HepG2 (cell line): Measurements from ENCODE around the gene EIF4ENIF1. TPM values are rescaled to one million over a fixed set of nuclear protein-coding genes. Genes with fewer than 3 reads are reported as not detected.

Experiments used
- GATA4 ChIP-seq: sonication (generic); IDR thresholded peaks from 2 replicates; pipeline ENCODE4 v1.6.1; 2016; ENCODE audit warnings: antibody characterized with exemption, low read depth, borderline replicate concordance
- KDM2A ChIP-seq: sonication (generic); formaldehyde crosslinking; IDR thresholded peaks from 2 replicates; pipeline ENCODE4 v1.4.0; 2020; ENCODE audit warnings: low read depth, missing genetic modification reagents, borderline replicate concordance
- NFE2L1 ChIP-seq: sonication (generic); formaldehyde crosslinking; IDR thresholded peaks from 2 replicates; pipeline ENCODE4 v1.4.0; 2020; ENCODE audit warnings: missing genetic modification reagents, mild to moderate bottlenecking, borderline replicate concordance
- NR2C2 ChIP-seq: sonication (generic); formaldehyde crosslinking; IDR thresholded peaks from 2 replicates; pipeline ENCODE4 v1.4.0; 2020; ENCODE audit warnings: missing genetic modification reagents, mild to moderate bottlenecking, moderate library complexity, borderline replicate concordance
- ONECUT2 ChIP-seq: sonication (generic); formaldehyde crosslinking; IDR thresholded peaks from 2 replicates; pipeline ENCODE4 v1.4.0; 2020; ENCODE audit warnings: missing genetic modification reagents
- TOE1 ChIP-seq: sonication (generic); formaldehyde crosslinking; IDR thresholded peaks from 2 replicates; pipeline ENCODE4 v1.4.0; 2020; ENCODE audit warnings: mild to moderate bottlenecking, missing genetic modification reagents
- ZIK1 ChIP-seq: sonication (generic); formaldehyde crosslinking; IDR thresholded peaks from 2 replicates; pipeline ENCODE4 v1.5.0; 2020; ENCODE audit warnings: mild to moderate bottlenecking, low read depth, missing genetic modification reagents, borderline replicate concordance
- ZSCAN31 ChIP-seq: sonication (generic); formaldehyde crosslinking; IDR thresholded peaks from 2 replicates; pipeline ENCODE4 v1.5.0; 2020; ENCODE audit warnings: low read depth, mild to moderate bottlenecking, missing genetic modification reagents
- polyA plus RNA-seq, 8 experiments: library from polyadenylated mRNA; depleted of rRNA in 3 of 8; stranded (reverse) in 7 of 8; unstranded in 1 of 8; fragments of >200 nt; fragmentation: Illumina TruSeq in 4 of 8; extraction: Trizol in 4 of 8; gene quantifications; 2 replicates each; pipeline versions ENCODE4 v1.2.1 to v1.2.3, GENCODE V29; 2011 to 2016; ENCODE audit warnings: low read depth in 4 of 8, missing spikeins in 1 of 8, mixed read lengths in 1 of 8; ENCODE audit not compliant: insufficient read depth in 1 of 8
- total RNA-seq, 5 experiments: library from RNA; depleted of rRNA; stranded (reverse); fragments of >200 nt; fragmentation: Illumina TruSeq; extraction: Trizol; gene quantifications; 2 replicates each; pipeline ENCODE4 v1.2.3, GENCODE V29; 2016; ENCODE audit warnings: low read depth in 1 of 5
- TF ChIP-seq, protein P1 (sequence below): sonication (generic); formaldehyde crosslinking; IDR thresholded peaks from 2 replicates; pipeline ENCODE4 v1.4.0; 2020; ENCODE audit warnings: missing genetic modification reagents
- TF ChIP-seq, protein P2 (sequence below), 2 experiments: fragments of 450-650 bp in 1 of 2; sonication (generic) in 1 of 2; formaldehyde crosslinking in 1 of 2; IDR thresholded peaks; 2 replicates each; pipeline versions ENCODE4 v1.6.1 to v1.8.0; 2016 to 2022; ENCODE audit warnings: antibody characterized with exemption in 1 of 2, mild to moderate bottlenecking in 1 of 2, missing genetic modification reagents in 1 of 2
- TF ChIP-seq, protein P3 (sequence below): IDR thresholded peaks from 2 replicates; pipeline ENCODE4 v1.6.1; 2016; ENCODE audit warnings: missing biosample characterization, missing genetic modification reagents, low read depth
- TF ChIP-seq, protein P4 (sequence below): sonication (generic); formaldehyde crosslinking; conservative IDR thresholded peaks from 2 replicates; pipeline ENCODE4 v1.8.0; 2022; ENCODE audit warnings: mild to moderate bottlenecking, moderate library complexity, missing genetic modification reagents

EIF4ENIF1 gene
- total and polyA plus RNA-seq, 2 of the 13 experiments (the other 11 are each of a cell fraction or from before 2014, with no cell fraction given): 11.9 to 12.3 TPM

DNA sequence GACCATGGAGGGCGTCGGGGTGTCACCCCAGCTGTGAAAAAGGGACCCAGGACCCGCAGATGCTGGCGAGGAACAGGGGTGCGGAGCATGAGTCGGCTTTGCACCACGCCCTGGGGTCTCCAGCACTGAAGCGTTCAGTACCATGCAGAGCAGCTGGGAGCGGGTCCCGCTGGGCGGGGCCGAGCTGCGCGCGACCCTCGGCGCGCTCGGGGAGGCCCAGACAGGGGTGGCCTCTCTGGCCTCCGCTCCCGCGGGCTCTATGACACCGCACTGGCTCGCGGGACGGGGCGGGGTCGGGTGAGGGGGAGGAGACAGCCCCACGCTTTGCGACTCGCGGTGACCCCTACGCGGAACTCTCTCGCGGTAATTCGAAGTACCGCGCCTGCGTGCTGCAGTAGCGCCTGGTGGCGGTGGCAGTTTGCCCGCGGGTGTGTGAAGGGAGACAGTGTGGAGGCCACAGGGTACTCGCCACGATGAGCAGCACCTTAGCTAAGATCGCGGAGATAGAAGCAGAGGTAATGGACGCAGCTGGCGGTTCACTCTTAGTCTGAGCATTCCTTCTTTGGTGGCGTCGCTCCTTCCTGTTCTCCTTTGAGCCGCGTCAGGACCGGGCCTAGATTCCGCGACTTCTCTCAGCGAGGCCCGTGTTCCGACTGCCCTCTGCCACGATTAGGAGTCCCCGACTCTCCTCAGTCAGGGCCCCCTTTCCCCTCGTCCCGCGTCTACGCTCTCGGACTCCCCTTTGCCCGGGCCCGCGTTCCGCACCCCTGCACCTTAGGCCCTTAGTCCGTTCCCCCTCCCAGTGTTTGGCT is 90.2 kb downstream of the EIF4ENIF1 start, which contains the start of gene DRG1 (continued):
- TF ChIP-seq, protein P1, sequence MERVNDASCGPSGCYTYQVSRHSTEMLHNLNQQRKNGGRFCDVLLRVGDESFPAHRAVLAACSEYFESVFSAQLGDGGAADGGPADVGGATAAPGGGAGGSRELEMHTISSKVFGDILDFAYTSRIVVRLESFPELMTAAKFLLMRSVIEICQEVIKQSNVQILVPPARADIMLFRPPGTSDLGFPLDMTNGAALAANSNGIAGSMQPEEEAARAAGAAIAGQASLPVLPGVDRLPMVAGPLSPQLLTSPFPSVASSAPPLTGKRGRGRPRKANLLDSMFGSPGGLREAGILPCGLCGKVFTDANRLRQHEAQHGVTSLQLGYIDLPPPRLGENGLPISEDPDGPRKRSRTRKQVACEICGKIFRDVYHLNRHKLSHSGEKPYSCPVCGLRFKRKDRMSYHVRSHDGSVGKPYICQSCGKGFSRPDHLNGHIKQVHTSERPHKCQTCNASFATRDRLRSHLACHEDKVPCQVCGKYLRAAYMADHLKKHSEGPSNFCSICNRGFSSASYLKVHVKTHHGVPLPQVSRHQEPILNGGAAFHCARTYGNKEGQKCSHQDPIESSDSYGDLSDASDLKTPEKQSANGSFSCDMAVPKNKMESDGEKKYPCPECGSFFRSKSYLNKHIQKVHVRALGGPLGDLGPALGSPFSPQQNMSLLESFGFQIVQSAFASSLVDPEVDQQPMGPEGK (CRISPR knock-in tag): peak; percentile 87
- TF ChIP-seq ZIK1 (CRISPR knock-in tag) (peak; percentile 44; the same call in 1 of the 2 replicates), NR2C2 (CRISPR knock-in tag) (peak; percentile 97), ONECUT2 (CRISPR knock-in tag) (no peak), KDM2A (peak; percentile 87), NFE2L1 (CRISPR knock-in tag) (no peak; the same call in 1 of the 2 replicates), ZSCAN31 (CRISPR knock-in tag) (no peak), TOE1 (CRISPR knock-in tag) (no peak), GATA4 (peak; percentile 68; the same call in 1 of the 2 replicates)
- TF ChIP-seq, protein P2, sequence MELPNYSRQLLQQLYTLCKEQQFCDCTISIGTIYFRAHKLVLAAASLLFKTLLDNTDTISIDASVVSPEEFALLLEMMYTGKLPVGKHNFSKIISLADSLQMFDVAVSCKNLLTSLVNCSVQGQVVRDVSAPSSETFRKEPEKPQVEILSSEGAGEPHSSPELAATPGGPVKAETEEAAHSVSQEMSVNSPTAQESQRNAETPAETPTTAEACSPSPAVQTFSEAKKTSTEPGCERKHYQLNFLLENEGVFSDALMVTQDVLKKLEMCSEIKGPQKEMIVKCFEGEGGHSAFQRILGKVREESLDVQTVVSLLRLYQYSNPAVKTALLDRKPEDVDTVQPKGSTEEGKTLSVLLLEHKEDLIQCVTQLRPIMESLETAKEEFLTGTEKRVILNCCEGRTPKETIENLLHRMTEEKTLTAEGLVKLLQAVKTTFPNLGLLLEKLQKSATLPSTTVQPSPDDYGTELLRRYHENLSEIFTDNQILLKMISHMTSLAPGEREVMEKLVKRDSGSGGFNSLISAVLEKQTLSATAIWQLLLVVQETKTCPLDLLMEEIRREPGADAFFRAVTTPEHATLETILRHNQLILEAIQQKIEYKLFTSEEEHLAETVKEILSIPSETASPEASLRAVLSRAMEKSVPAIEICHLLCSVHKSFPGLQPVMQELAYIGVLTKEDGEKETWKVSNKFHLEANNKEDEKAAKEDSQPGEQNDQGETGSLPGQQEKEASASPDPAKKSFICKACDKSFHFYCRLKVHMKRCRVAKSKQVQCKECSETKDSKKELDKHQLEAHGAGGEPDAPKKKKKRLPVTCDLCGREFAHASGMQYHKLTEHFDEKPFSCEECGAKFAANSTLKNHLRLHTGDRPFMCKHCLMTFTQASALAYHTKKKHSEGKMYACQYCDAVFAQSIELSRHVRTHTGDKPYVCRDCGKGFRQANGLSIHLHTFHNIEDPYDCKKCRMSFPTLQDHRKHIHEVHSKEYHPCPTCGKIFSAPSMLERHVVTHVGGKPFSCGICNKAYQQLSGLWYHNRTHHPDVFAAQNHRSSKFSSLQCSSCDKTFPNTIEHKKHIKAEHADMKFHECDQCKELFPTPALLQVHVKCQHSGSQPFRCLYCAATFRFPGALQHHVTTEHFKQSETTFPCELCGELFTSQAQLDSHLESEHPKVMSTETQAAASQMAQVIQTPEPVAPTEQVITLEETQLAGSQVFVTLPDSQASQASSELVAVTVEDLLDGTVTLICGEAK (IDR thresholded peaks at IDR 0.05): no peak
- TF ChIP-seq, protein P2 (CRISPR knock-in tag; IDR thresholded peaks at IDR 0.05): peak; percentile 75
- TF ChIP-seq, protein P3, sequence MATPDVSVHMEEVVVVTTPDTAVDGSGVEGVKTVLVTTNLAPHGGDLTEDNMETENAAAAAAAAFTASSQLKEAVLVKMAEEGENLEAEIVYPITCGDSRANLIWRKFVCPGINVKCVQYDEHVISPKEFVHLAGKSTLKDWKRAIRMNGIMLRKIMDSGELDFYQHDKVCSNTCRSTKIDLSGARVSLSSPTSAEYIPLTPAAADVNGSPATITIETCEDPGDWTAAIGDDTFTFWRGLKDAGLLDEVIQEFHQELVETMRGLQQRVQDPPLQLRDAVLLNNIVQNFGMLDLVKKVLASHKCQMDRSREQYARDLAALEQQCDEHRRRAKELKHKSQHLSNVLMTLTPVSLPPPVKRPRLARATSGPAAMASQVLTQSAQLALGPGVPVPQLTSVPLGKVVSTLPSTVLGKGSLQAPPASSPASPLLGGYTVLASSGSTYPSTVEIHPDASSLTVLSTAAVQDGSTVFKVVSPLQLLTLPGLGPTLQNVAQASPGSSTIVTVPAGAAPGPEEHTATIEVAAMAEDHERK (CRISPR knock-in tag): peak; percentile 63; the same call in 1 of the 2 replicates
- TF ChIP-seq, protein P4, sequence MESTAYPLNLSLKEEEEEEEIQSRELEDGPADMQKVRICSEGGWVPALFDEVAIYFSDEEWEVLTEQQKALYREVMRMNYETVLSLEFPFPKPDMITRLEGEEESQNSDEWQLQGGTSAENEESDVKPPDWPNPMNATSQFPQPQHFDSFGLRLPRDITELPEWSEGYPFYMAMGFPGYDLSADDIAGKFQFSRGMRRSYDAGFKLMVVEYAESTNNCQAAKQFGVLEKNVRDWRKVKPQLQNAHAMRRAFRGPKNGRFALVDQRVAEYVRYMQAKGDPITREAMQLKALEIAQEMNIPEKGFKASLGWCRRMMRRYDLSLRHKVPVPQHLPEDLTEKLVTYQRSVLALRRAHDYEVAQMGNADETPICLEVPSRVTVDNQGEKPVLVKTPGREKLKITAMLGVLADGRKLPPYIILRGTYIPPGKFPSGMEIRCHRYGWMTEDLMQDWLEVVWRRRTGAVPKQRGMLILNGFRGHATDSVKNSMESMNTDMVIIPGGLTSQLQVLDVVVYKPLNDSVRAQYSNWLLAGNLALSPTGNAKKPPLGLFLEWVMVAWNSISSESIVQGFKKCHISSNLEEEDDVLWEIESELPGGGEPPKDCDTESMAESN (CRISPR knock-in tag): peak; percentile 78
